Measurements from ENCODE around the gene SIT1.

The SIT1 gene

GRCh38 chr9:35660966-35661415, 10.3 kb upstream of the SIT1 start:
- Histone ChIP-seq H3K36me3 (ENCODE audit: insufficient read depth, low read length) (peaks cover 6% of the 10 kb centered on the region; the same call in 1 of the 2 replicates), H3K9me3 (ENCODE audit: control insufficient read depth, insufficient read depth, low read length) (no peaks in the 10 kb centered on the region), H3K4me1 (ENCODE audit: insufficient read depth, low read length) (peaks cover 7% of the 10 kb centered on the region; the same call in 1 of the 2 replicates), H3K9ac (ENCODE audit: low read depth, low read length) (no peak overlapping the region)

GRCh38 chr9:35659340-35659739, 8.6 kb upstream of the SIT1 start:
- Histone ChIP-seq H3K9me3 (ENCODE audit: control insufficient read depth, insufficient read depth, low read length) (no peaks in the 10 kb centered on the region), H3K36me3 (ENCODE audit: insufficient read depth, low read length) (peaks cover 6% of the 10 kb centered on the region; the same call in 1 of the 2 replicates), H3K4me1 (ENCODE audit: insufficient read depth, low read length) (peaks cover 7% of the 10 kb centered on the region; the same call in 1 of the 2 replicates), H3K9ac (ENCODE audit: low read depth, low read length) (peak overlapping the region; percentile 85; the same call in 1 of the 2 replicates)

GRCh38 chr9:35658968-35659220, 8.2 kb upstream of the SIT1 start:
- peaks cover 7% of the 10 kb centered on the region; the same call in 1 of the 2 replicates for H3K4me1 ChIP-seq (ENCODE audit: insufficient read depth, low read length)
- peaks cover 6% of the 10 kb centered on the region; the same call in 1 of the 2 replicates for H3K36me3 ChIP-seq (ENCODE audit: insufficient read depth, low read length)
- no peaks in the 10 kb centered on the region for H3K9me3 ChIP-seq (ENCODE audit: control insufficient read depth, insufficient read depth, low read length)
- H3K9ac ChIP-seq (ENCODE audit: low read depth, low read length), result peak overlapping the region; percentile 85

- H3K9me3 ChIP-seq (ENCODE audit: control insufficient read depth, insufficient read depth, low read length), result no peaks in the 10 kb centered on the region
- peaks cover 6% of the 10 kb centered on the region; the same call in 1 of the 2 replicates for H3K36me3 ChIP-seq (ENCODE audit: insufficient read depth, low read length)
- H3K4me1 ChIP-seq (ENCODE audit: insufficient read depth, low read length), result peaks cover 7% of the 10 kb centered on the region; the same call in 1 of the 2 replicates
- H3K9ac ChIP-seq (ENCODE audit: low read depth, low read length), result peak within 1 kb of the TSS; percentile 85
Measured at GRCh38 chr9:35658137-35658967, 7.6 kb upstream of the SIT1 start, which contains the start of gene CCDC107. Gene CCDC107, plus strand, starts transcription at chr9:35658292. Its CDS starts 88 bp downstream, at chr9:35658380.

GRCh38 chr9:35657546-35658136, 6.9 kb upstream of the SIT1 start, which contains the start of gene RMRP:
Gene RMRP, minus strand, starts transcription at chr9:35658019.
- H3K36me3 ChIP-seq (ENCODE audit: insufficient read depth, low read length), result peaks cover 6% of the 10 kb centered on the region; the same call in 1 of the 2 replicates
- H3K9ac ChIP-seq (ENCODE audit: low read depth, low read length), result peak within 1 kb of the TSS; percentile 85
- no peaks in the 10 kb centered on the region for H3K9me3 ChIP-seq (ENCODE audit: control insufficient read depth, insufficient read depth, low read length)
- H3K4me1 ChIP-seq (ENCODE audit: insufficient read depth, low read length), result peaks cover 7% of the 10 kb centered on the region; the same call in 1 of the 2 replicates

GRCh38 chr9:35656831-35657545, 6.3 kb upstream of the SIT1 start:
- Histone ChIP-seq H3K9ac (ENCODE audit: low read depth, low read length) (peak overlapping the region; percentile 60), H3K36me3 (ENCODE audit: insufficient read depth, low read length) (peaks cover 6% of the 10 kb centered on the region; the same call in 1 of the 2 replicates), H3K4me1 (ENCODE audit: insufficient read depth, low read length) (peaks cover 7% of the 10 kb centered on the region; the same call in 1 of the 2 replicates), H3K9me3 (ENCODE audit: control insufficient read depth, insufficient read depth, low read length) (no peaks in the 10 kb centered on the region)

- H3K9me3 ChIP-seq (ENCODE audit: control insufficient read depth, insufficient read depth, low read length), result no peaks in the 10 kb centered on the region
- H3K36me3 ChIP-seq (ENCODE audit: insufficient read depth, low read length), result peaks cover 6% of the 10 kb centered on the region; the same call in 1 of the 2 replicates
- peaks cover 7% of the 10 kb centered on the region; the same call in 1 of the 2 replicates for H3K4me1 ChIP-seq (ENCODE audit: insufficient read depth, low read length)
Measured at GRCh38 chr9:35656348-35656747, 5.6 kb upstream of the SIT1 start.

GRCh38 chr9:35653611-35654010, 2.9 kb upstream of the SIT1 start:
- Histone ChIP-seq H3K36me3 (ENCODE audit: insufficient read depth, low read length) (no peaks in the 10 kb centered on the region), H3K9ac (ENCODE audit: low read depth, low read length) (no peak overlapping the region), H3K9me3 (ENCODE audit: control insufficient read depth, insufficient read depth, low read length) (no peaks in the 10 kb centered on the region), H3K4me1 (ENCODE audit: insufficient read depth, low read length) (peaks cover 13% of the 10 kb centered on the region; the same call in 1 of the 2 replicates)

More at GRCh38 chr9:35656348-35656747, 5.6 kb upstream of the SIT1 start:
- no peak overlapping the region for H3K9ac ChIP-seq (ENCODE audit: low read depth, low read length)

- H3K9me3 ChIP-seq (ENCODE audit: control insufficient read depth, insufficient read depth, low read length), result no peaks in the 10 kb centered on the region
- H3K4me1 ChIP-seq (ENCODE audit: insufficient read depth, low read length), result peaks cover 13% of the 10 kb centered on the region; the same call in 1 of the 2 replicates
- H3K9ac ChIP-seq (ENCODE audit: low read depth, low read length), result no peak overlapping the region
- H3K36me3 ChIP-seq (ENCODE audit: insufficient read depth, low read length), result no peaks in the 10 kb centered on the region
Measured at GRCh38 chr9:35652829-35653209, 2.1 kb upstream of the SIT1 start.

- no peaks in the 10 kb centered on the region for H3K36me3 ChIP-seq (ENCODE audit: insufficient read depth, low read length)
- peaks cover 13% of the 10 kb centered on the region; the same call in 1 of the 2 replicates for H3K4me1 ChIP-seq (ENCODE audit: insufficient read depth, low read length)
- H3K9me3 ChIP-seq (ENCODE audit: control insufficient read depth, insufficient read depth, low read length), result no peaks in the 10 kb centered on the region
- no peak overlapping the region for H3K9ac ChIP-seq (ENCODE audit: low read depth, low read length)
Measured at GRCh38 chr9:35651956-35652828, 1.5 kb upstream of the SIT1 start.

GRCh38 chr9:35649431-35650340, 1.0 kb downstream of the SIT1 start:
- H3K4me1 ChIP-seq (ENCODE audit: insufficient read depth, low read length), result peaks cover 10% of the 10 kb centered on the region; the same call in 1 of the 2 replicates
- no peak overlapping the region for H3K9ac ChIP-seq (ENCODE audit: low read depth, low read length)
- no peaks in the 10 kb centered on the region for H3K36me3 ChIP-seq (ENCODE audit: insufficient read depth, low read length)
- H3K9me3 ChIP-seq (ENCODE audit: control insufficient read depth, insufficient read depth, low read length), result no peaks in the 10 kb centered on the region

GRCh38 chr9:35646533-35647265, 4.0 kb downstream of the SIT1 start:
- no peaks in the 10 kb centered on the region for H3K36me3 ChIP-seq (ENCODE audit: insufficient read depth, low read length)
- H3K9me3 ChIP-seq (ENCODE audit: control insufficient read depth, insufficient read depth, low read length), result no peaks in the 10 kb centered on the region
- H3K4me1 ChIP-seq (ENCODE audit: insufficient read depth, low read length), result peaks cover 10% of the 10 kb centered on the region; the same call in 1 of the 2 replicates
- peak overlapping the region; percentile 91 for H3K9ac ChIP-seq (ENCODE audit: low read depth, low read length)
